Stimulated activated naive CD8-positive, alpha-beta T cell treated with anti-CD3 and anti-CD28 coated beads, Interleukin-15, Interleukin-2, amounts not matched to agents 100 U/mL and 50 U/mL, for 24 hours (primary cell): ENCODE results near the gene MTG2.

Source experiments
- ATAC-seq: fragments of 150-1000 bp; cut with Tn5 transposase; one replicate; pipeline ENCODE4 v1.10.0; 2021
- DNase-seq: peaks from one replicate; pipeline ENCODE4 v3.0.0; 2021

MTG2 gene

GRCh38 chr20:62235777-62236157 lies 52.9 kb downstream of the MTG2 start:
- DNase-seq (no peak), ATAC-seq (no peak)

GRCh38 chr20:62236200-62236599 lies 53.4 kb downstream of the MTG2 start:
- ATAC-seq (no peak), DNase-seq (no peak)

GRCh38 chr20:62236766-62237513 lies 54.1 kb downstream of the MTG2 start:
- ATAC-seq (no peak), DNase-seq (no peak)

GRCh38 chr20:62237514-62237800 lies 54.6 kb downstream of the MTG2 start:
- DNase-seq: no peak
- ATAC-seq: no peak

GRCh38 chr20:62237801-62238568 lies 55.2 kb downstream of the MTG2 start, which contains the start of gene OSBPL2:
Gene OSBPL2 (plus strand): TSS chr20:62238521. CDS start chr20:62256185, 17,664 bp downstream.
- peak; percentile 100 for DNase-seq
- peak; percentile 99 for ATAC-seq

GRCh38 chr20:62238569-62239277 lies 55.9 kb downstream of the MTG2 start:
- DNase-seq (no peak), ATAC-seq (no peak)

GRCh38 chr20:62239278-62239879 lies 56.6 kb downstream of the MTG2 start:
- no peak for ATAC-seq
- no peak for DNase-seq

GRCh38 chr20:62240020-62240685 lies 57.3 kb downstream of the MTG2 start:
- ATAC-seq (no peak), DNase-seq (no peak)

- DNase-seq (no peak), ATAC-seq (no peak)
Observed at GRCh38 chr20:62241506-62241905, 58.7 kb downstream of the MTG2 start.

- no peak for ATAC-seq
Observed at GRCh38 chr20:62242176-62242575, 59.3 kb downstream of the MTG2 start.

GRCh38 chr20:62243106-62243505 lies 60.3 kb downstream of the MTG2 start:
- no peak for DNase-seq
- no peak for ATAC-seq

More at GRCh38 chr20:62242176-62242575, 59.3 kb downstream of the MTG2 start:
- no peak for DNase-seq

- ATAC-seq (no peak), DNase-seq (no peak)
Observed at GRCh38 chr20:62243906-62244515, 61.2 kb downstream of the MTG2 start.

GRCh38 chr20:62244644-62245108 lies 61.8 kb downstream of the MTG2 start:
- ATAC-seq (no peak), DNase-seq (no peak)

- DNase-seq (no peak), ATAC-seq (no peak)
Observed at GRCh38 chr20:62245911-62246280, 63.1 kb downstream of the MTG2 start.

- no peak for ATAC-seq
- no peak for DNase-seq
Observed at GRCh38 chr20:62246431-62246830, 63.6 kb downstream of the MTG2 start.

GRCh38 chr20:62246872-62247652 lies 64.2 kb downstream of the MTG2 start:
- DNase-seq: no peak
- no peak for ATAC-seq

GRCh38 chr20:62248890-62249560 lies 66.2 kb downstream of the MTG2 start:
- no peak for DNase-seq
- ATAC-seq: no peak

- DNase-seq: no peak
- ATAC-seq: no peak
Observed at GRCh38 chr20:62252342-62252966, 69.6 kb downstream of the MTG2 start.
